ENCODE data around the gene EDA.
"Not testable (repeated sequence)": the region's sequence is repeated elsewhere in the genome, so short reads cannot be mapped to it uniquely, and the experiment has no call there.

The EDA gene

GRCh38 chrX:69746051-69746450 lies 130.1 kb downstream of the EDA start:
- no peak for DNase-seq (ENCODE audit: low spot score)

- DNase-seq (ENCODE audit: low spot score): no peak
Observed at GRCh38 chrX:69748055-69748454, 132.1 kb downstream of the EDA start.

GRCh38 chrX:69759921-69760625 lies 144.2 kb downstream of the EDA start:
- DNase-seq (ENCODE audit: low spot score): no peak

- no peak for DNase-seq (ENCODE audit: low spot score)
Observed at GRCh38 chrX:69761633-69762032, 145.7 kb downstream of the EDA start.

- no peak for DNase-seq (ENCODE audit: low spot score)
Observed at GRCh38 chrX:69762340-69762739, 146.4 kb downstream of the EDA start.

GRCh38 chrX:69793260-69793935 lies 177.5 kb downstream of the EDA start:
- no peak for DNase-seq (ENCODE audit: low spot score)

- DNase-seq (ENCODE audit: low spot score): no peak
Observed at GRCh38 chrX:69795702-69796101, 179.8 kb downstream of the EDA start.

- no peak for DNase-seq (ENCODE audit: low spot score)
Observed at GRCh38 chrX:69807400-69807799, 191.5 kb downstream of the EDA start.

GRCh38 chrX:69808375-69808774 lies 192.5 kb downstream of the EDA start:
- DNase-seq (ENCODE audit: low spot score): no peak

- DNase-seq (ENCODE audit: low spot score): no peak
Observed at GRCh38 chrX:69813677-69814076, 197.8 kb downstream of the EDA start.

- DNase-seq (ENCODE audit: low spot score): no peak
Observed at GRCh38 chrX:69815063-69815462, 199.2 kb downstream of the EDA start.

GRCh38 chrX:69815519-69815918 lies 199.6 kb downstream of the EDA start:
- no peak for DNase-seq (ENCODE audit: low spot score)

GRCh38 chrX:69844636-69845035 lies 228.7 kb downstream of the EDA start:
- DNase-seq (ENCODE audit: low spot score): no peak

GRCh38 chrX:69859999-69860398 lies 244.1 kb downstream of the EDA start:
- not testable (repeated sequence) for DNase-seq (ENCODE audit: low spot score)

GRCh38 chrX:69876221-69876620 lies 260.3 kb downstream of the EDA start:
- no peak for DNase-seq (ENCODE audit: low spot score)

- DNase-seq (ENCODE audit: low spot score): no peak
Observed at GRCh38 chrX:69884210-69884609, 268.3 kb downstream of the EDA start.

GRCh38 chrX:69896046-69896445 lies 280.1 kb downstream of the EDA start:
- no peak for DNase-seq (ENCODE audit: low spot score)

GRCh38 chrX:69900491-69900890 lies 284.6 kb downstream of the EDA start:
- DNase-seq (ENCODE audit: low spot score): no peak

- no peak for DNase-seq (ENCODE audit: low spot score)
Observed at GRCh38 chrX:69906447-69906846, 290.5 kb downstream of the EDA start.

- DNase-seq (ENCODE audit: low spot score): no peak
Observed at GRCh38 chrX:69914781-69915180, 298.9 kb downstream of the EDA start.

GRCh38 chrX:69919749-69920148 lies 303.8 kb downstream of the EDA start:
- DNase-seq (ENCODE audit: low spot score): no peak

GRCh38 chrX:69932323-69932722 lies 316.4 kb downstream of the EDA start:
- no peak for DNase-seq (ENCODE audit: low spot score)

GRCh38 chrX:69948276-69948797 lies 332.4 kb downstream of the EDA start:
- DNase-seq (ENCODE audit: low spot score): no peak

GRCh38 chrX:69951753-69952152 lies 335.8 kb downstream of the EDA start:
- no peak for DNase-seq (ENCODE audit: low spot score)
